Left renal pelvis (tissue), 4 donors: ENCODE data around the gene TOB2. TPM values are rescaled to one million over a fixed set of nuclear protein-coding genes. Genes with fewer than 3 reads are reported as not detected.

ENCODE experiments used
- DNase-seq, 4 donors: peaks; one replicate each; pipeline ENCODE4 v3.0.0-alpha.2; 2013; ENCODE audit warnings: low read depth in 4 of 4, low spot score in 3 of 4
- polyA plus RNA-seq, 4 donors: library from polyadenylated mRNA; unstranded; fragments of 120-200 nt; gene quantifications; one replicate each; pipeline ENCODE4 v1.2.1, GENCODE V29; 2013; ENCODE audit not compliant: insufficient read length in 4 of 4

The TOB2 gene, protein sequence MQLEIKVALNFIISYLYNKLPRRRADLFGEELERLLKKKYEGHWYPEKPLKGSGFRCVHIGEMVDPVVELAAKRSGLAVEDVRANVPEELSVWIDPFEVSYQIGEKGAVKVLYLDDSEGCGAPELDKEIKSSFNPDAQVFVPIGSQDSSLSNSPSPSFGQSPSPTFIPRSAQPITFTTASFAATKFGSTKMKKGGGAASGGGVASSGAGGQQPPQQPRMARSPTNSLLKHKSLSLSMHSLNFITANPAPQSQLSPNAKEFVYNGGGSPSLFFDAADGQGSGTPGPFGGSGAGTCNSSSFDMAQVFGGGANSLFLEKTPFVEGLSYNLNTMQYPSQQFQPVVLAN
- polyA plus RNA-seq = 10 to 100 TPM; 50.3 to 60.6 (median 57.3) TPM

DNA sequence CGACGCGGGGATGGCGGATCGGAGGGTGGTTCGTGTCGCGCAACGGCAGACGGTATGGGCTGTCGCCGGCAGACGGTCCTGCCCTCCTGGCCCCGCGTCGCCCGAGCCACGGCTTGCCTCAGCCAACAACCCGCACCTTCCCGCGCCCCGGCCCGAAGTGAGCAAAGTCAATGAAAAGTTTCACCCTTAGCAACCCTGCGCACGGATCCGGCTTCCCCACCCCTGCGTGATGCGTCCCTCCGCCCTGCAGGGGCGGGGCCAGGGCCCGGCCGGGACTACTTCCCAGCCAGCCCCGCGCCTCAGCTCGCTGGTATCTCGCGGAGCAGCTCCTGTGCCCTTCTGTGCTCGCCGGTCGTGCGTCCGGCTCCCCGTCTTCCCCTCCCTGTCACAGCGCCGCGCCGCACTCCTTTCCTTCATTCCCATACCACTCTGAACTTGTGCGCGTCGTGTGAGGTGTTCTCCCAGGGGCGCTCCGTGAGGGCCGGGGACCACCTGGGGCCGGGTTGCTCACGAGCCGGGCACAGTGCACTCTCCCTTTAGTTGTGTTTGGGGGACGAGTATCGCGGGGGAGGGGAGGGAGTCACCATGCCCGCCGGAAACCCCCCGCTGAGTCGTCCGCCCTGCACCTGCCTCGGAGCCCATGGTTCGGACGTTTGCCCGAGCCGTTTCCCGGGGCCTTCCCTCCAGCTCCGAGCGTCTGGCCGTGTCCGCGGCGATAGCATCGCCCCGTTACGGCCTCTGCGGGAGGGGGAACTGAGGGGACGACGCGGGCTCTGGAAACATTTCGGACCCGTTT, at the start of gene TOB2:
TOB2 (minus strand) TSS at position 163 of the 796 bp plus-strand sequence. CDS start 9,456 bp downstream, outside the sequence.
- DNase-seq = peak; percentile 85 to 92 (median 92)

DNA sequence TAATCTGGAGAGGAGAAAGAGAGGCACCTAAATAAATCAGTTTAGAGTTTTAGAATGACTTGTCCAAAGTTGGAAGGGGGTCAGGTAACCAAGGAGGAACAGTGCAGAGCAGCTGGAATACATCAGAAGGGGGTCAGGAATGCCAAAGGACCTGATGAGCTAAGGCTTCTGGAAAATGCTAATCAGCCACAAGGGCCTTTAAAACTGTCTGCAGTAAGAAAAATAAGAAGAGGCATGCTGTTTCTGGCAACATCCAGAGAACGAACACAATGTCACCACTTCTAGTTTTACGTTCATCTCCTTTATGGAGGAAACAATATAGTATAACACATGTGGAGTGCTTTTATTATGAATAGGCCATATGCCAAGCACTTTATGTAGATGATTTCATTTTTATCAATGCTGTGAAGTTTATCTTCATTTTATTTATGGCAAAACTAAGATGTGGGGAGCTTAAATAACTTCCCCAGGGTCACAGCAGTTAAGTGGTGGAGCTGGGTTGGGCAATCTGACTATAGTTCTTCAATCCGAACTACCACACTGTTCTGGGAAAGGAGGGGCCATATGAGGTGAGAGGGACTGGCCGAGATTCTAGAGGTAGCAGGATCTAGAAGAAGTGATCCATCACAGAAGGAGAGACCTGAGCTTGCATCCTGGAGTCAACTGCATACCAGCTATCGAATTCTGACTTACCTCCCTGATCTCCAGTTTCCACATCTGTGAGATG, 44.9 kb upstream of the TOB2 start:
- no peak for DNase-seq

DNA sequence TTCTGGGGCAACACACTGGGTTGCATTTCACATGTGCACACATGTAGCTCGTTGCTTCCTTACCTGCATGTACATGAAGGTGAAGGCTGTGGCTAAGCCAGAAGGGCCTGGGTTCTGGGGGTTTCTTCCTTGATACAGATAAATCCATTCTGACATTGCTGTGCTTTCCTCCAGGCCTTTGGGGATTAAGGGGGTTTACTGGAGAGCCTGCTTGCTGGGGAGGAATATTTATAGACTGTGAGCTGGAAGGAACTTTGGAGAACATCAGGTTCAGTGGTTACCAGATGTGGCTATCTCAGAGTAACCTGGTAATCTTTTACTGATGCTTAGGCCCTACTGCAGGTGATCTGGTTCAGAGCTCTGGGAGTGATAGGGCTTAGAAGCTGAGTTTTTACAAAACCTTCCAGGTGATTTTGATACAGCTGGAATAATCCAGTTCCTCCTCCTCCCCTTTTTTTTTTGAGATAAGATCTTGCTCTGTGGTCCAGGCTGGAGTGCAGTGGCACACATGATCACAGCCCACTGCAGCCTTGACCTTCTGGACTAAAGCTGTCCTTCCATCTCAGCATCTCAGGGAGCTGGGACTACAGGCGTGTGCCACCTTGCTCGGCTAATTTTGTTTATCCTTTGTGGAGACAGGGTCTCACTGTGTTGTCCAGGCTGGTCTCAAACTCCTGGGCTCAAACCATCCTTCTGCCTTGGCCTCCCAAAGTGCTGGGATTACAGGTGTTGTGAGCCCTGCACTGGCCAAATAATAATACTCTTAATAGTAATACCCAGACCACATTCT, 42.2 kb upstream of the TOB2 start:
- DNase-seq = no peak

DNA sequence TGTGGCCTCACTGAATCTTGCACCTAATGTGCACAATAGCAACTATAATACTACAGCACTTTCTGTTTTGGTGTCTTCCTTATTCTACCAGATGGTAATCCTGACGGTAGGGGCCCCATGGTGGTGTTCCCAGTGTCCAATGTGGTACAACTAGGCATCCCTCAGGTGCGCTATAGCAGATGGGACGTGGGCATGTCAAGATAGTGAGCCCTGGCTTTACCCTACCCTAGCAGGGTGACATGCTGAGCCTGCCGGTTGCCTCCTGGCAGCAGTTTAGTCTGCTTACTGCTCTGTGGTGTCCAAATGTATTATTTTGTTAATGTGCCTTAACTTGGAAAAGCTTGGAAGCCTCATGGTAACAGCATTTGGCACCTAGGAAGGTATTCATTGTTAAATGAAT, 41.5 kb upstream of the TOB2 start:
- DNase-seq = no peak

DNA sequence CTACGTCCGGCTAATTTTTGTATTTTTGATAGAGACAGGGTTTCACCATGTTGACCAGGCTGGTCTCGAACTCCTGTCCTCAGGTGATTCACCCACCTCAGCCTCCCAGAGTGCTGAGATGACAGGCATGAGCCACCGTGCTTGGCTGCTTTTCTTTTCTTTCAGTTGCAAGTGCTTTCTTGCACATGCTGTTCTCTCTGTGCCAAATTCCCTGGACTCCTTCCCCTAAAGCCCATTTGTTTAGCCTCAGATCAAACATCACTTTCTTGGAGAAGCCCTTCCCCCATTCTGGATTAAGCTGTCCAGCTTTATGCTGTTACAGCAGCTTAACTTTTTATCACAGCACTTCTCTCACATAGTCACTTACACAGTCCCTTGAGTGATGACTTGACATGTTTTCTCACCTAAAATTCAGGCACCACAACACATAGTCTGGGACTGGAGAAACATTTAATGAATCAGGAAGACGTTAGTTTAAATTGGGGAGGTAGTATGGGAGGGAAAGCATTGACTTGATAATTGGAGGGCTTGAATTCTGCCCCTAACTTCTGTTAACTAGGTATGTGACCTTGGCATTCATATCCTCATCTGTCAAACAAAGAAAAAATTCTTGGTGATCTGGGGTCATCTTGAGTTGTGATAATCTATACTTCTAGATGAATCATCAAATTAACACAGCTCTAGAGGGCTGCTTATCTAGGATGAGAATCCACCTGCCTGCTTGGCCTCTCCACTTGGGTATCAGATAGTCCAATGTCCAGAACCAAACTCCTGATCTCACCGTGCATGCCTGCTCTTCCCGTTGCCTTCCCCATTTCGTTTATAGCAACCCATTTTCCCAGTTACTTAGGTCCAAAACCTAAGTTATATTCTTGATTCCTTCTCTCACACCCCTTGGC, 40.7 kb upstream of the TOB2 start:
- no peak for DNase-seq

DNA sequence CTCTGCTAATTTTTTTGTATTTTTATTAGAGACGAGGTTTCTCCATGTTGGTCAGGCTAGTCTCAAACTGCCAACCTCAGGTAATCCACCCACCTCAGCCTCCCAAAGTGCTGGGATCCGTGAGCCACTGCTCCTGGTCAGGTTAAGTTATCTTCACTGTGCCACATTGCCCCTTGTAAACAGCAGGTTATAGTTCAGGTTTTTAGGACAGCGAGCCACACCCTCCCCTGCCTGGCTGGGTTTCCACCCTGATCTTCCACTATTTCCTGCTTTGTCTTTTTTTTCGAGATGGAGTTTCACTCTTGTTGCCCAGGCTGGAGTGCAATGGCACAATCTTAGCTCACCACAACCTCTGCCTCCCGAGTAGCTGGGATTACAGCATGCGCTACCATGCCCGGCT, 38.4 kb upstream of the TOB2 start:
- DNase-seq = no peak

DNA sequence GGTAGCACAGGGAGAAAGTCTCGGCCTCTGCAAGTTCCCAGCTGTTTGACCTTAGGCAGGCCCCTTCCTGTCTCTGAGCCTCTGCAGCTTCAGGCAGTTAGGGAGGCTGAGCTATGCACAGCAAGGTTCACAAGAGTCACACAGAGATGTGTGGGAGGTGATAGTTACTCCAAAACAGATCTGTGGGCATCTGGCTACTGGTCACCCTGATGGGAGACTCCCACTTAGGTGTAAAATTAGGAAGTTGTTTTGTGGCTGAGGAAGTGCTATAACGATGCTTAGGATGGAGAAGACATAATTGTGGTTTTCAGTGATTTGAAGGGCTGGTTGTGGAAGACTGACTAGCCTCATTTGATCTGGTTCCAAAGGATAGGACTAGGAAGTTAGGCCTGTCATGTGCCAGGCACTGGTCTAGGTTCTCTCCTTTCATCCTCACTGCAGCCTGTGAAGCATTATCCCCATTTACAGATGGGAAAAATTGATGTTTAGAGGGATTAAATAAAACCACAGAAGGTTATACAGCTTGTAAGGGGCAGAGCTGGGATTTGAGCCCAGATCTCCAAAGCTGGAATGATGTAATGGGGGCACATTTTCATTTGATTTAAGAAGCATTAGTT, 35.8 kb upstream of the TOB2 start:
- no peak for DNase-seq

DNA sequence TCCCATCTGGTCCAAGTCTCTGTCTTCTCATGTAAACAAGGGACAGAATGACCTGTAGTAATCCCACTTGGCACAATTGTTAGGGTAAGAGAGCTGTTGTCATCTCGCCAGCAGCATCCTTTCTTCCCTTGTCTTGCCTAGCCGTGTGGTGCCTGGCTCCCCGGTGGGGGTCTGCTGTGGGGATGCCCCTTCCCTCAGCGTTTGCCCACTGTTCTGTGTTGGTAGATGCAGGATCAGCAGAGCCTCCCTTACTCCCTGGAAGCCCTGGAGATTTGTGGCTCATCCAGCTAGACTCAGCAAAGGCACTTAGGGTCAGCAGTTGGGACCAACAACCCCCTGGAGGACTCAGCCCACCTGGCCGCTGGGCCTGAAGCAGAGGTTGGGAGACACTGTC, 35.3 kb upstream of the TOB2 start:
- no peak for DNase-seq

DNA sequence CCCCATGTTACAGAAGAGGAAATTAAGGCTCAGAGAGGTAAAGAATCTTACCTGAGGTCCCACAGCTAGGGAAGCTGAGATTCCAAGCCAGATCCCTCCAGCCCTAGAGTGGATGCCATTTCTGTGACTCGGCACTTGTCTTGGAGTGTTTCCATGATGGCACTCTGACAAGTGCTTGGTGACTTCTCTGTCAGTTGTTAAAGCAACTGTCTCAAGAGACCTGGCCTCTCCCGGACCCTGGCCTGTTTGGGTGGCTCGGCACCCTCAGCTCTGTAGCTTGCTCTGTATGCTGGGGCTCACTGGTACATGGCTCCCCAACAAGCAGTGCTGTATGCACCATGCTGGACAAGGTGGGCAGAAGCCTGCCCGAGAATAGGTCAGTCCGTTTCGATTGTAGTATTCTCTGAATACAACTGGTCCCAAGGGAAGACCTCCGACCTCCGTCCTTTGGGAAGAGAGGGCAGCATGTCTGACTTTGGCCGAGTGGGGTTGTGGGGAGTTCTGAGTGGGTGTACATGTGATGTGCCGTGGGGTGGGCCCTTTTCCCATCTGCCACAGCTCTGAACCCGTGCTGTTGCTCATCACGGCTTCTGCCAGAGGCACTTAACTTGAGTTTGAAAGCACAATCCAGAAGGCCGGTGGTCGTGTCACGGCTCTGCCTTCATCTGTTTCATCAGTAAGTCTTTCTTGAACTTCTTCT, 34.7 kb upstream of the TOB2 start:
- DNase-seq = no peak

DNA sequence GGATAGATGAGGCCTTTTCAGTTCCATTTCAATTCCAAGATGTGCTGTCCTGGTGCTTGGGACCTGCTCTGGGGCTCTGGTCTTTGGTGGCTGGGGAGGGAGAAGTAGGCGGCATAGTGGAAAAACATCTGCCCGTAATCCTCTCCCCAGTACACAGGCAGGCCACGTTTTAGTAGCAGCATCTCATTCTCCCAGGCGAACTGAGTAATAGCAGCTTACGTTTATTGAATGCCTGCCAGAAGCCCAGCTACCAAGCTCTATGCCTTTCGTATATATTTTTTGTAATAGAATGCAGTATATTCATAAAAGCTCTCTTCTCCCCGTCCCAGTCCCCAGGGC, 33.8 kb upstream of the TOB2 start:
- DNase-seq = no peak

DNA sequence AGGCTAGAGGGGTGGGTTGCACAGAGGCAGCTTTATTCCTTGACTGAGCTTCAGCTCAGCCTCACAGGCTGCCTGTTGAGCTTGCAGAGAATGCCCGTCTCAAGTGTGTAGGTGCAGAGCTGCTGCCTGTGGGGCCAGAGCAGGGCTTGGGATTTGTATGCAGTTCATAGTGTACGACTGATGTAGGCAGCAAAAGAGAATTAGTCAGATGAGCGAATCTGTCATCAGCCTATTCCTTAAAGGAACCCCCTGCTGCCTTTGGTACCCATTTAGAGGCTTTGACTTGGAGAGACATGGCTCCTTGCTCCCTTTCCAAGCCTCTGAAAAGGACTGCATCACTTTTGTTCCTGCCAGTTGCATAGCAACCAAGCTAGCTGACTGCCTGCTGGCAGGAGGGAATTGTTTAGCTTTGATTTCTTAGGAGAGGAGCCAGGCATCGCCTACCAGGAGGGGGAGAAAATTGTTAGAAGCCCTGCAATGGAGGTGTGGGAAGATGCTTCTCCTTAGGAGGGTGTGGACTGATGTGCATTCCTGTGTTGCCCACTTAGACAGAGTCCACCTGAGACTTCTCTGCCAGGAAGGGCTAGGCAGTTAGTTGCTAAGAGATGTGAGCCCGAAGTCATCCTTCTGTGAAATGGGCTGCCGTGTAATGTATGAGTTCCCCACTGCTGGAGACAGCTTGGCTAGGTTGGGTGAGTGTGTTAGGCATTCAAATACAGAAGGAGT, 33.2 kb upstream of the TOB2 start:
- no peak for DNase-seq

DNA sequence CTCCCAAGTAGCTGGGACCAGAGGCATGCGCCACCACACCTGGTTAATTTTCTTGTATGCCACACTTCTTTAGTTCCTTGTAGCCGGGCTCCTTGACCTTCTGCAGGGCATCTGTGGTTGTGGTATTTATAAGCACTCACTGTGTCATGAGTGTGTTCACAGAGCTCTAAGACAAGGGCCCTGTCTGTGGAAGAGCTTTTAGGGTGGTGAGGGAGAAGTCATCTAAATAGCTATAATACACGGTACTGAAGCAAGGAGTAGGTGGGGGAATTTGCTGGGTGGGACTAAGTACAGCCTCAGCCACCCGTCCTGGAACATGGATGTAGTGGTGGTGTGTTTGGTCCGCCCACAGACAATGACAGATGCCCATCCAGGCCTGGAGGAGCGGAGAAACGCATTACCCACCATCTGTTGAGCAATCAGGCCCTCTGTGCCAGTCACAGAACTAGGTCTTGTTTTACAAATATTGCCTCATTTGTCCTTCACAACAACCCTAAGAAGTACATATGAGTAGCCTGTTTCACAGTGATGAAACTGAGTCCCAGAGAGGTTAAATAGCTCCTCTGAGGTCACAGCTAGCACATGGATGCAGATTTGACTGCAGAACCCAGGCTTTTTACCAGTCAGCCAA, 32.4 kb upstream of the TOB2 start:
- DNase-seq = no peak

DNA sequence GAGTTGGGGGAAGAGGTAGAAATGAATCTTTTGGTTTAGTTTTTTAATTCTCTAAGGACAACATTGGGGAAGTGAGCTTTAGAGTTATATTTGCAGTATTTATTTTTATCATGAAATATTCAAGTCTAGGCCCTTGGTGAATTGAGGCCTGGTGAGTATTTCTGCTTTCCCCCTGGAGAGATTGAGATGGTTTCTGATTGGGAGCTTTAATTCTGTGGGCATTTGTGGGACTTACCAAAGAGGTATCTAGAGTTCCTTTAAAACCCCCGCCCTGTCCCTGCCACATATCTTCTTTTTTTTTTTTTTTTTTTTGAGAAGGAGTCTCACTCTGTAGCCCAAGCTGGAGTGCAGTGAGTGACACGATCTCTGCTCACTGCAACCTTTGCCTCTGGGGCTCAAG, 31.9 kb upstream of the TOB2 start:
- no peak for DNase-seq

DNA sequence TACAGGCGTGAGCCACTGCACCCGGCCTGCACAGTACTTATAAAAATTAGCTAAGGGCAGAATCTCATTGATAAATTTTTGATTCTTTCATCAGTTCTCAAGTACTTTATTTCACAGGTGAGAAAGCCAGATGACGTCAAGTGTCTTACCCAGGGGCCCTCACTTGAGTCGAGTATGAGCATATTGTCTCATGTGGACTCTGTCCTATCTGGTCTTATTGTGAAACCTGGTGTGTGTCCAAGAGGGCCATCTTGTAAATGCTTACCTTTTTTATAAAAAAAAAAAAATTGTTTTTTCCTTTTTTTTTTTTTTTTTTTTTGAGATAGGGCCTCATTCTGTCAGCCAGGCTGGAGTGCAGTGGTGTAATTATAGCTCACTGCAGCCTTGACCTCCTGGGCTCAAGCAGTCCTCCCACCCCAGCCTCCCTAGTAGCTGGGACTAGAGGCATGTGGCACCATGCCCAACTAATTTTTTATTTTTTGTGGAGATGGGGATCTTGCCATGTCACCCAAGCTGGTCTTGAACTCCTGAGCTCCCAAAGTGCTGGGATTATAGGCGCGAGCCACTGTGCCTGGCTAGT, 28.4 kb upstream of the TOB2 start:
- DNase-seq = no peak

DNA sequence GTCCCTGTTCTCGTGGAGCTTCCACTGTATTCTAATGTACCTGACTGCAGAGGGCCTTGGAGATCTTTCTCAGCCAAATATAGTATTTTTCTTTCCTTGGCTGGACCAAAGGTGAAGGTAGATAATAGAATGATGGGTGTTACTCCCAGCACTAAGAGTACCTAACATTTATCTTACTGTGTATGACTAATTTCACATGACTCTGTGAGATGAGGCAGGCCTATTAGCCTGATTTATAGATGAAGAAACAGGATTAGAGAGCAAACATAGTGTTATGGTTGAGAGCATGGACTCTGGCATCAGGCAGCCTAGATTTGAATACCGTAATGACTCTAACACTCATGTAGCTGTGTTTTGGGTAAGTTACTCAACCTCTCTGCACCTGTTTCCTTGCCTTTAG, 25.0 kb upstream of the TOB2 start:
- DNase-seq = no peak

DNA sequence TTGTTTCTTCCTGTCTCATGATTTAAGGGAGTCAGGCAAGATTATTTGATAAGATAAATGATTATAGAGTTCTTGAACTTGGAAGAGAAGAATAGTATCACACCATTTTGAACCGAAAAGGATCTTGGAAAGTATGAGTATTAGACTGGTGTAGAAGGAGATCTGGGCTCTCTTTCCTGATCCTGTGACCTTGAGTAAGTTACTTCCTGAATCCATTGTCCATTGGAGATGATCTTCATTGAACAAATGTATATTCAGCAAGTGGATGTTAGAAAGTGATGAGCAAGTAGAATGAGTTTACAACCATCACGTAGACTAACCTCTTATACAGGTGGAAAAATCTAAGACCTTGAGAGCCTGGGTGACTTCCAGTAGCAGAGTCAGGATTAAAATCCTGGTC, 24.3 kb upstream of the TOB2 start:
- no peak for DNase-seq

DNA sequence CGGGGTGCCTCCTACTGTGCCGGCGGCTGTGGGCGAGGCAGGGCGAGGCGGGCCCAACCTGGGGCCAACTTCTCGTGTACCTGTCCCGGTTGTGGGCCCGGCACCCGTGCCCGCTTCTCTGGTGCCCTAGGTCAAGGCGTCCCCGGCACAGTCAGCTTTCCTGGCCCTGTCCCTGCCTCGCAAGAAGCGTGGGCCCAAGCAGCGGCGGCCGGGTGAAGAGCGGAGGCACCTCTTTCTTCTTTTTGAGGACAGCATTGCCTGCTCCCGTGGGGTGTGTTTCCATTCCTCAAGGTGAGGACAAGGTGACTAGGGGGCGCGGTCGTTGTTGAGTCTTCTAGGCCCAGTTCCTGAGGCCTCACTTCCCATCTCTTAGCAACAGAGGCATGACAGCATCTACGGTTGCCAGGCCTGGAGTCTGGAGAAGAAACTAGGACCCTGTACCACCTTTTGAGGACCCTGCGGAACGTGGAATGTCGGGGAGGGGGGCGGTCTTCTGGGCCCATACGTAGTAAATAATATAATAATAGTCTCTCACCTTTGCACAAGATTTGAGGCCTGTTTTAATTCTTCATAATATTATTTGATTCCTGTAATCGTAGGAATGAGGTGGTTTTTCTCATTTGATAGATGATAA, 22.7 kb upstream of the TOB2 start:
- DNase-seq = no peak
